HG03565 (cell line): Measurements from ENCODE around the gene OR13C9.
"Not testable (repeated sequence)": the region's sequence is repeated elsewhere in the genome, so short reads cannot be mapped to it uniquely, and the experiment has no call there.

Experiments used
- ATAC-seq: cut with Tn5 transposase; IDR thresholded peaks from one replicate; pipeline ENCODE4 v1.9.1; 2021; ENCODE audit warnings: mild to moderate bottlenecking, moderate library complexity; ENCODE audit not compliant: unreplicated experiment

The OR13C9 gene

GRCh38 chr9:104618104-104618503 lies at the start of gene OR13C9:
Gene OR13C9 (minus strand): TSS chr9:104618204. CDS start chr9:104618204, 0 bp downstream.
- ATAC-seq, result no peak

DNA sequence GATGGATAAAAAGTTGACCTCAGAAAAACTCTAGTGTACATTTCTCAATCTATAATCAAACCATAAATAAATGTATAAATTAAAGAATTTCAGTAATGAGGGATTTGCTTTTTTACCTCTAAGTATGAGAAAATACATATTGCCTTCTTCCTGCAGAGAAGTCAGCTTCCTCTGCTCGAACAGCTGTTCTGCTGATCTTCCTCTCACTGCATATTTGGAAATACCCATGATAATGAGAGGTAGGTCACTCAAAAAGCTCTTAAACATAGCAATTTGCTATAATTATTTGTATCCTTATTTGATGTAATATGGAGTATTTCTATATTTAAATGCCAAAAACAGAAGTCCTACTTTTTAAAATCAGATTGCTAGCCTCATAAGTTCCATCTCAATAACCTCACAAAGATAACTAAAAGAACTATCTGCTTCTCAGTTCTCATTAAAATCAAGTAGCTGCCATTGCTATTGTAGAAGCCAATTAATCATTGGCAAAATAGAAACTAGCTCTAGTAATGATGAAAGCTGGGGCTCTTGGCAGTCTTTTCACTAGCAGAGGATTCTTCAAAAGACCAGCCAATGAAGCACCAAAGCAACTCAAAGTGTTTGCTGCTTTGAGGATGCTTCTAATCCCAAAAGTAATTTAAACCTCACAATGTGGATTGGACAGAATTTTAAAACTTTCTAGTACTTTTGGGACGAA lies 40.6 kb upstream of the OR13C9 start:
- ATAC-seq, result no peak

- no peak for ATAC-seq
Observed at GRCh38 chr9:104635456-104635855, 17.5 kb upstream of the OR13C9 start.

GRCh38 chr9:104633976-104634520 lies 16.0 kb upstream of the OR13C9 start:
- no peak for ATAC-seq

- not testable (repeated sequence) for ATAC-seq
Observed at GRCh38 chr9:104625964-104626363, 8.0 kb upstream of the OR13C9 start.

DNA sequence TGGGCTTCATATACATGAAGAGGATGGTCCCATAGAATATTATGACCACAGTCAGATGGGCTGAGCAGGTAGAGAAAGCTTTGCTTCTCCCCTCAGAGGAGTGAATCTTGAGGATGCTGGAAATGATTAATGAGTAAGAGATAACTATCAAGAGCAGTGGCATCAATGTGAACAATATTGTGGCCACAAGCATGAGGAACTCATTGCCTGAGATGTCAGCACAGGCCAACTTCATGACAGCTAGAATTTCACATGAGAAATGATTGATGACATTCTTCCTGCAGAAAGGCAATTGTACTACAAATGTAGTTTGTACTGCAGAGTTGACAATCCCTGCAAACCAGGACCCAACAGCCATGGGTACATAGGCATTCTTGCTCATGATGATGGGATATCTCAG lies 586 bp downstream of the OR13C9 start:
- ATAC-seq, result no peak

- ATAC-seq, result no peak
Observed at GRCh38 chr9:104611213-104611612, 6.8 kb downstream of the OR13C9 start.

DNA sequence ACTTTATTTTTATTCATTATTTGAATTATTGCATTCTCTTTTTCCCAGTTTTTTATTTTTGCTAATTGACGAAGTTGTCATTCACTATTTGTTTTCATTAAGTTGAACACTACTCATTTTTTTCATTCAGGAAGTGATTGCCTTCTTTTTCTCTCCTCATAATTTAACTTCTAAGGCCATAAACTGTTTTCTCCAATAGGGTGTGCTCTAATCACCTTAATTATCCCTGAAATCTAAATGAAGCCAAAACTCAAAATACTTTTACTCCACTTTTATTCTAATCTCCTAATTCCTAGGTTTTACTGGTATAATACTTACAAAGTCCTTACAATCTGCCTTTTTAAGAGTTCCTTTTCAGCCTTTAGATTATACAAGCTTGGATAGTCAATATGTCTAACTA lies 9.7 kb downstream of the OR13C9 start:
- ATAC-seq, result no peak

- no peak for ATAC-seq
Observed at GRCh38 chr9:104606152-104606551, 11.9 kb downstream of the OR13C9 start.

DNA sequence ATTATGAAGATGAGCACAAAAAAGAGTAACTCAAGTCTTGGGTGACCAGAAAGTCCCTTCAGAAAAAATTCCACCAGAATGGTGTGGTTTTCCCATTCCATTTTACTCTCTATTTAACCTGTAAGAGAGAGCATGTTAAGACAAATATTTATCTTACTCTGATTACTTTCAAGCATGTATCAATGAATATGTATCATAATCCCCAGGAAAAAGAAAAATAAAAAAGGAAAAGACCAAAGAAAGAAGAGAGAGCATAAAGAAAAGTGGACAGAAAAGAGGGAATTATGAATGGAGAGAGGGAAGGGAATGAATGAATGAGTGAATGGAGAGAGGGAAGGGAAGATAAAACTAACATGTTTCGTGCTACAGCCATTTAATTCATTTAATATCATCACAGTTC lies 12.5 kb downstream of the OR13C9 start, which contains the start of gene OR13C2:
OR13C2 (minus strand) TSS at position 101 of the 400 bp plus-strand sequence; CDS start at position 101, 0 bp downstream.
- not testable (repeated sequence) for ATAC-seq

GRCh38 chr9:104604801-104605200 lies 13.2 kb downstream of the OR13C9 start:
- no peak for ATAC-seq

GRCh38 chr9:104599313-104599712 lies 18.7 kb downstream of the OR13C9 start, which contains the start of gene OR13C5:
Gene OR13C5 (minus strand): TSS chr9:104599413. CDS start chr9:104599413, 0 bp downstream.
- ATAC-seq, result not testable (repeated sequence)

DNA sequence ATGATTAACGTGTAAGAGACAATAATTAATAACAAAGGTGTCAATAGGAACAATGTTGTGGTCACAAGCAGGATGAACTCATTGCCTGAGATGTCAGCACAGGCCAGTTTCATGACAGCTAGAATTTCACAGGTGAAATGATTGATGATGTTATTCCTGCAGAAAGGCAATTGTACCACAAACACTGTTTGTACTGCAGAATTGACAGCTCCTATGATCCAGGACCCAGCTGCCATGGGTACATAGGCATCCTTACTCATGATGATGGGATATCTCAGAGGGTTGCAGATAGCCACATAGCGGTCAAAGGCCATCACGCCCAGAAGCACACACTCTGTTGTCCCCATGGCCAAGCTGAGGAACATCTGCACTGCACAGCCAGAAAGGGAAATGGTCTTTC lies 19.3 kb downstream of the OR13C9 start:
- ATAC-seq, result not testable (repeated sequence)

- no peak for ATAC-seq
Observed at GRCh38 chr9:104589626-104590025, 28.4 kb downstream of the OR13C9 start.

DNA sequence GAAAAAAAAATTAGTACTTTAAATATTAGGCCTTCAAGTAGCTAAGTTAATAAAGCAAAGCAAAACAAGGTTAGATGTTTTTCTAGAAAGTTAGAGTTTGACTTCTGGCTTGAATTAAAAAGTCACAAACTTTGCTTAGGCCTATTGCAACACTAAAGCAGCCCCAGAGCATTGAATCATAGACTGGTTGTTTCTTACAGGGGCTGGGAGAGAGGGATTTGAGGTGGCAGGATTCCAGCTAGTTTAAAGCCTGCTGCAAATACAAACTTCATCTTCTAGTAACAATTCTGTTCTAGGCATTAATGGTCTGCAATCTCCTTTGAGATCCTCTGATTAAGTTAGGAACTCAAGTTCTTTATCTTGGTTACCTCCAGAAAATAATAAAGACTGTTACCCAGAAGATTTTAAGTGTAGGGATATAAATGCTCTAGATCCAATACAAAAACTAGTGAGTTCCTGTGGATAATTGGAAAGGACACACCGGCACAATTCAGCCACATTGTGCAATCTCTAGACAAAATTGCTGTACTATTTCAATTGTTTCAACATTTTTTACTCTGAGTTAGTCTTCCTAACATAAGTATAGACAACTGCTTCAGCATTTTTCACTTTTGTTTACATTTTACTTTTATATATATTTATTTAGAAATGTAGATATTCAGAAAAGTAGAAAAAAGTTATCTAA lies 31.4 kb downstream of the OR13C9 start:
- no peak for ATAC-seq

- no peak for ATAC-seq
Observed at GRCh38 chr9:104580562-104580961, 37.4 kb downstream of the OR13C9 start.

- ATAC-seq, result no peak
Observed at GRCh38 chr9:104577263-104577662, 40.7 kb downstream of the OR13C9 start.

DNA sequence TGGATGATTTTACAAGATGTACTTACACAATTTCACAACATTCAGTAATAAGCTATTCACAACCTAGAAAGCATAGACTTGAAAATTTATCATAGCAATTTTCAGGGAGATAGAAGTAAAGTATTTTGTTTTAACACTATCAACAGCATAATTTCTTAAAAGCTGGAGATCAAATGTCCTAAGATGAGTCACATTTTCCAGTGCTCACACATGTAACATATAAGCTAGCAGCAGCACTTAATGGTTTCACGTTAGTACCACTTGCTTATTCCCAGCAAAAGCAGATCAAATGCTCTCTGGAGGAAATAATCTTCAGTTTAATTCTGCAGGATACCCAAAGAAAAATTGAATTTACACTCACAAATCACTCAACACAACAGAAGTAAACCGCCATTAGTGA lies 42.5 kb downstream of the OR13C9 start:
- no peak for ATAC-seq

DNA sequence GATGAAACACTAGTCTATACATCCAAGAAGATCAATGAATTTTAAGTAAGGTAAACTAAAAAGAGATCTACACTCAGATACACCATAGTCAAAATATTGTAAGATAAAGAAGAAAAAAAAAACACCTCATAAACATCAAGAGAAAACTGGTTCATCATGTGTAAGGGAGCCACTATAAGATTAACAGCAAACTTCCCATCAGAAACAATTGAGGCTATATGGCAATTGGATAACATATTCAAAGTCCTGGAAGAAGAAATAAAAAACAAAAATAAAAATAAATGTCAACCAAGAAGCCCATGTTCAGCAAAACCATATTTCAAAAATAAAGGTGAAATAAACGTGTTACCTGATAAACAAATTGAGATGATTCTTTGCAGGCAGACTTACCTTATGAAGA lies 45.4 kb downstream of the OR13C9 start:
- ATAC-seq, result no peak

GRCh38 chr9:104568868-104569267 lies 49.1 kb downstream of the OR13C9 start, which contains the start of gene OR13C8:
Gene OR13C8 (plus strand): TSS chr9:104569168. CDS start chr9:104569168, 0 bp downstream.
- no peak for ATAC-seq
